Subcutaneous adipose tissue (tissue), 4 donors: ENCODE data around the gene MRPL39. TPM values are rescaled to one million over a fixed set of nuclear protein-coding genes. Genes with fewer than 3 reads are reported as not detected.

Experiments
- CTCF ChIP-seq: fragments of 450-650 bp; IDR thresholded peaks from one replicate; pipeline ENCODE4 v1.5.1; 2016; ENCODE audit warnings: low read depth, mild to moderate bottlenecking, control low read depth, antibody characterized with exemption, moderate library complexity
- total RNA-seq, 4 donors: library from RNA; depleted of rRNA; stranded (reverse); fragments of >200 nt; gene quantifications; one replicate each; pipeline ENCODE4 v1.1.0, GENCODE V29; 2016

The MRPL39 gene
- total RNA-seq, 4 donors from 2014 or later = 13.0 to 36.7 (median 16.2) TPM

DNA sequence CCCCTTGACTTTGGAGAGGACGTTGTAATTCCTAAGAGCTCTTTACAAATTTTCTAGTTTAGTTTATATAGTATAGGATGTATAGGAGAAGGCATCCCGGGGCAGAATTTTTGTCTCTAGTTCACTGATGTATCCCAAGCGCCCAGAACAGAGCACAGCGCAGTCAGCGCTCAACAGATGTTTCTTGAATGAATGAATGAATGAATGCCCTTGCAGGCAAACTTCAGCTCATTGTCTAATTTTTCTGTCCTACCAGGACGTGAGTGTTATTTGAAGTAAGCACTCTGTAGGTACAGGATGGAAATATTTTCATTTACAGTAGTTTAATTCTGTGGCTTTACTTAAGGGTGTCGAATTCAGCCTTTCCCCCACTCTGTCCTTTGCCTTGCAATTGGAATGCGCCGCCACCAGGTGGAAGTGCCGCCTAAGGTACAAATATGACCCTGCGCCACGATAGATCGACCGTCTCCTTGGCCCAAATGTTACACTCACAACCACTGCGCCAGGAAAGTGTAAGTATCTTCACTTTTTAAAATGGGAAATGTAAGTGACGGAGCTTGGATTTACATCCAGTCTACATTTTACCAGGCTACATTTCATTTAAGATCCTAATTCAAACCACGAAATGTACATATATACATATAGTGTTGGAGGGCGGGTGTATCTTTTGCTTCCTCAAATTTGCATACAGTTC is 910 bp upstream of the MRPL39 start:
- TF ChIP-seq CTCF = no peak

GRCh38 chr21:25589887-25590286 is 17.4 kb downstream of the MRPL39 start:
- no peak for TF ChIP-seq CTCF

DNA sequence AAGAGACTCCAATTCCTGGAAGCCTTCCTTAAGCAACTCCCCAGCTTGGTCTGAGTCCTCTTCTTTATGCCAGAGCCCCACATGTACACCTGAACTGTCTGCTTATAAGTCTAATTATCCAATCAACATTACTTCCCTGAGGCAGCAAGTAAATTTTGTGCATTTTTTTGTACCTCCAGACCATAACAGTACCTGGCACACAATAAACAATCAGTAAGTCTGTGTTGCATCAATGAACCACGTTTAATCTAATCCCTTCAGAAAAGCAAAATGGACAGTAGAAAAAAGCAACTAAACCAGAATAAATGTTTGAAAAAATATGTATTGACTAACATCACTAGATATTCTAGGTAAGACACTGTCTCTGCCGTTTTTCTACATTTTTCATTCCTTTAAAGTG is 20.5 kb downstream of the MRPL39 start:
- TF ChIP-seq CTCF = no peak

DNA sequence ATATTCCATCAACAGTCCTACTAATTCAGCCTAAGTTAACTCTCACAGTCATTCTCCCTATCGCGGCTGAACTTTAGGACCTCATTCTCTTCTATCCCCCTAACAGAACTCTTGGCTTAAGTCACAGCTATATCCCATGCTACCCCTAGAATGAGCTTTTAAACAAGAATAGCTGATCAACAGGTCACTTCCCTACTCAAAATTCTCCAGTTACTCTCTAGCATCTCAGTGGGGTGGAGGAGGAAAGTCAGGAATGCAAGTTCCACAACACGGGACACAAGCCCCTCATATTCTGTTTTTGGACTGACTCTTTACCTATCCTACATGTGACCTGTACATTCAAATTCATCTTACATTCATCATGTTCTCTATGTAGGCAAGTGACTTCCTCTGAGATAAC is 21.0 kb downstream of the MRPL39 start:
- TF ChIP-seq CTCF = no peak

GRCh38 chr21:25584833-25585676 is 22.2 kb downstream of the MRPL39 start:
- no peak for TF ChIP-seq CTCF

DNA sequence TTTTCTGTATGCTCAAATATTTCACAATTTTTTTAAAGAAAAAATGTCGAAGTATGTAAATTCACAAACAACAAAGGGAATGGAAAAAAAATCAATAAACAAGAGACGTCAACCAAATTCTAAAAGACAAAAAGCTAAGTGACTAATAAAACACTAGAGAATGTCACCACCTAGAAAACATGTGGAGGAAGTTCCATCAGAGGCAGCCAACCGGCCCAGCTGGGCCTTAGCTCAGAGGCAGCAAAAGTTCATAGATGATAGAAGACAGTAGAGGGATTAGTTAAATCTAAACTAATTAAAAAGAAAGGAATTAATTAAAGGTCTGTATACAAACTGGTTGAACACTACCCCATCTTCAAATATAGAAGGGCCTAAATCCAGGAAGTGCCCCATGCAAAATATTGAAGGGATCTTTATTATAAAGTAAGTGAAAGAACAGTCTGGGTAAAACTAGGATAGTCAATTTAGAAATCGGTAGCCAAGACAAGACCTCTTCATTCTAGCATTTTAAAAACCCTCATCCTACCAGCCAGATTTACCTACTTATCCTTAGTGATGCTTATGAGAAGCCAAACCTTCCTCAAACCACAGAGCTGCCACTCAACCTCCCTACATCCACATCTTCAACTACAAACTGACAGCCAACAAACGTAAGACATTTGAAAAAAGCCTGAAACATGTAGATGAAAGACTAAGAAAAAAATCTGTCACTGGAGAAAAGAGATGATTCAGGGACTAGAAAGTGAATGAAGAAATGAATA is 23.7 kb downstream of the MRPL39 start:
- no peak for TF ChIP-seq CTCF

GRCh38 chr21:25582888-25583287 is 24.4 kb downstream of the MRPL39 start:
- no peak for TF ChIP-seq CTCF
